HG03342 (cell line): Measurements from ENCODE around the gene PDE8B.
"Not testable (repeated sequence)": the region's sequence is repeated elsewhere in the genome, so short reads cannot be mapped to it uniquely, and the experiment has no call there.

Source experiments
- ATAC-seq: cut with Tn5 transposase; IDR thresholded peaks from one replicate; pipeline ENCODE4 v1.9.1; 2021; ENCODE audit warnings: mild to moderate bottlenecking, moderate library complexity; ENCODE audit not compliant: unreplicated experiment

Gene PDE8B

GRCh38 chr5:77355080-77355479 lies 144.6 kb downstream of the PDE8B start:
- no peak for ATAC-seq

DNA sequence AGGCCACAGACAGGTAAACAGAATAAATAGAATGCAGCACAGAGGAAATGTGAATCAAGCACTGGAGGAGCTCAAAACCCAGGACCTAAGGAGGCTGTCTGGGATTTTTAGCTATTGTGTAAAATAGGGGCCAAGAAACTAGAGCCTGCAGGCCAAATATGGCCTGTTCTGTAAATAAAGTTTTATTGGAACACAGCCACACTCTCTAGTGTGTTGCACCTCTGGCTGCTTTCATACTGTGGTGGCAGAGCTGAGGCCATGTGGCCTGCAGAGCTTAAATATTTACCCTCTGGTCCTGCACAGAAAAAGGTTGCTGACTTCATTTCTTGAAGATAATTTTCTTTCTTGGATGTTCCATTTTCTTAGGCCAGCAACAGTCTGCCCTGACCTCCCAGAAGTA lies 145.3 kb downstream of the PDE8B start:
- no peak for ATAC-seq

- peak; percentile 89 for ATAC-seq
These were observed 146.3 kb downstream of the PDE8B start for GRCh38 chr5:77356740-77357139.

GRCh38 chr5:77358255-77359205 lies 148.1 kb downstream of the PDE8B start:
- ATAC-seq: no peak

DNA sequence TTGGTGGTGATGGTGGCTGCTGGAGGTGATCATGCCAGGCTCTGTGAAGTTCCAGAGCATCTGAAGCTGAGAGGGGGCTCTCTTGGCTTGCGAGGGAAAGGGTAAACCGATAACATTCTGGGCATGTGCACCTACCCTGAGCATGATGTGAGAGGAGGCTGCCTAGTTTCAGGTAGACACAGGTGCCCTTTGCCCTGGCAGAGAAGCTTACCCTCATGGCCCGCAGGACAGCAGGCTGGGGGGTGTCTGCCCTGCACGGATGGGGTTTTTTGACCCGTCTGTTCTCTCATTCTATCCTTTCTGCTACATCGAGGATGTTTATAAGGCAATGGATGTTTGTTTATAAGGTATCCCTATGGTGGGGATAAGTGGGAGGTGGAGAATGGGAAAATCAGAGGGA lies 148.8 kb downstream of the PDE8B start:
- ATAC-seq: no peak

- ATAC-seq: no peak
These were observed 149.9 kb downstream of the PDE8B start for GRCh38 chr5:77360381-77360780.

GRCh38 chr5:77360973-77361372 lies 150.5 kb downstream of the PDE8B start:
- no peak for ATAC-seq

DNA sequence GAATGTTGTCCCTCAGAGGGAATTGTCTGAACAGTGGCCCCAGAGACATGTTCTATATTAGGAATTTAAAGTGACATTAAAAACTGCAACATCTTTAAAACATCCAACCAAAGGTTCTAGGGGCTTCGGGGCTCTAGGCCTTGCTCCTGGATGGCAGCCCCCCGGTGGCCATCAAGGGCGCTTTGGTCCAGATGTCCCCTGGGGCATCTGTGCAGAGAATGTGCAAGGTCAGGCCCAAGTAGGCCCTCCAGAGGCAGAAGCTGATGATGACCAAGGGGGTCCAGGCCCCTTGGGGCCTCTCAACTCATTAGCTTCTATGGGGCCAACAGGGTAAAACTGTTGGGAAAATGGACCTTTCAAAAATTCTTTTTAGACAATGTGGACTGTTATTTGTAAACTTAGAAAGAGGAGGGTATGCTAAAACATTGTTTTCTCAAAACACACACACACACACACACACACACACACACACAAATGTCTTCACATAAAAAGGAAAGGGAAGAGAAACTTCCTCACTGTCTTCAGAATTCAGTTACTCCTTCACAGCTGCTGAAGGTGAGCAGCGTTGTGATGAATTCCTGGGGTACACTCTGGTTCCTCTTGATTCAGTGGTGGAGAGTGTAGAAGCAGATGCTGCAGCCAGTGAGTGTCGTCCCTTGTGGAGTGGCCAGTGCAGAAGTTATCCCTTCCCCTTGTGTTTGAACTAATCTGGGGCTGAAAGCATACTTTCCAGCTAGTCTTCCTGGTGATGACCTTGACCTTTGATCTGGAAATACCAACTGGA lies 156.4 kb downstream of the PDE8B start:
- no peak for ATAC-seq

DNA sequence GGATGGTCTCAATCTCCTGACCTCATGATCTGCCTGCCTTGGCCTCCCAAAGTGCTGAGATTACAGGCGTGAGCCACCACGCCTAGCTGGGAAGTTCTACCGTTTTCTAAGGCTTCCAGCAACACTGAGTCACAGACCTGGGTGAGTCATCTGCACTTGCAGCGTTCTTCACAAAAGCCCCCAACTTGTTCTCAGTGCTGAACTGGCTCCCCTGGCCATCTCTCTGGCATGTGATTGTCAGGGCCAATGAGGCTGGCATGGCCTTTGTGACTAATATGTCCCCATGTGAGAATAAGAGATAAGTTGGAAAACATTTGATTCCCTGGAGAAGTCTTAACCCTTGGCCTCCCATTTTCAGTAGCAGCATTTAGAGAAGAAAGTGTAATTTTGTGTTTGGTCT lies 157.3 kb downstream of the PDE8B start:
- ATAC-seq: no peak

DNA sequence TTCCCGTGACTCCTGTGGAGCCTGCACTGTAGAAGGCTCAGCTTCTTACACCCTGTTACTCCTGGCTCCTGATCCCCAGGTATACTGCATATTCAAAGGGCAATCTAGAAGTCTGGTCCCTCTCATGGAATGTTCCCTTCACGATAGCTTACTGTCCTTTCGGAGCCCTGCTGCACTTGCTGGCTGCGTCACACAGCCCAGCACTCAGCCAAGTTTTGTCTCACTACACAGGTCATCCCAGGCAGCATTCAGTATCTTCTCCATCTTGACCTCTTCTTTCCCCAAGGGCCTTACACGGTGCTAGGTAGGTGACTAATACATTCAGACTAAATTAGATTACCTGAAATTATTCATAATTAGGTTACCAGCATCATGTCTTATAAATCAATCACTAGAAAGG lies 157.9 kb downstream of the PDE8B start:
- no peak for ATAC-seq

- no peak for ATAC-seq
These were observed 159.1 kb downstream of the PDE8B start for GRCh38 chr5:77369566-77369965.

GRCh38 chr5:77374686-77375085 lies 164.2 kb downstream of the PDE8B start:
- ATAC-seq: no peak

DNA sequence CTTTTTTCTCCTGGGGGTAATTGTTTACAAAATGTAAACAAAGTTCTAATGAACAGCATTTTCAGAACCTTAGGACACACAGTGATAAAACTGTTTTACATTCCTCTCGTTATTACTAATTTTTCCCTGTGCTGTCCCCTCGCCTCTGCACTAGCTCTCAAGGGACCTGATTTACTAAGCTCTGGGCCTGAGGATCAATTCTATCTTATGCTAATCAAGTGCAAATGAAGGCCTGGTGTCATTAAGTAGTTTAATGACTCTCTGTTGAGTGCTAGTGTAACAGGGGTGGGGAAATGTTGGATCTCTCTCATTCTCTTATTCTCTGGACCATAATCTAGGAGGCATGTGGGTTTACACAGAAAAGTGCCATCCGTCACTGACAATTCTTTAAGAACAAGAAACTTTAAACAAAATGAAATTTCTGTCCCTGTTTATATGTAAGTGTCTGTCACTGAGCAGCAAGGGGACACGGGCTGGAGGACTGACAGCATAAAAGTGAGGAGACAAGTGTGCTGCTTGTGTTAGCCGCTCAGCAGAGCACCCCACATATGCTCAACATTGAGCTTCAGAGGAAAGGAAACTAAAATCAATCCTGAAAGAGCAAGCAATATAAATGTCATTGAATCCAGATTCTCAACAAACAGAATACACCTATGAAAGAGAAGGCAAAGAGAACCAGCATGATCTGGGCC lies 166.3 kb downstream of the PDE8B start:
- ATAC-seq: no peak

- ATAC-seq: peak; percentile 89
These were observed 169.1 kb downstream of the PDE8B start for GRCh38 chr5:77379558-77380061.

- ATAC-seq: no peak
These were observed 170.2 kb downstream of the PDE8B start for GRCh38 chr5:77380636-77381035.

DNA sequence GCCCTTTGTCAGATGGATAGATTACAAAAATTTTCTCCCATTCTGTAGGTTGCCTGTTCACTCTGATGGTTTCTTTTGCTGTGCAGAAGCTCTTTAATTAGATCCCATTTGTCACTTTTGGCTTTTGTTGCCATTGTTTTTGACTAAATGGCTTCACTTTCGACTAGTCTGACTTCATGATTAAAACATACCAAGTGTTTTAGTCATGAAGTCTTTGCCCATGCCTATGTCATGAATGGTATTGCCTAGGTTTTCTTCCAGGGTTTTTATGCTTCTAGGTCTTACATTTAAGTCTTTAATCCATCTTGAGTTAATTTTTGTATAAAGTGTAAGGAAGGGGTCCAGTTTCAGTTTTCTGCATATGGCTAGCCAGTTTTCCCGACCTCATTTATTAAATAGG lies 172.9 kb downstream of the PDE8B start:
- ATAC-seq: not testable (repeated sequence)

GRCh38 chr5:77386340-77386739 lies 175.9 kb downstream of the PDE8B start:
- ATAC-seq: not testable (repeated sequence)

DNA sequence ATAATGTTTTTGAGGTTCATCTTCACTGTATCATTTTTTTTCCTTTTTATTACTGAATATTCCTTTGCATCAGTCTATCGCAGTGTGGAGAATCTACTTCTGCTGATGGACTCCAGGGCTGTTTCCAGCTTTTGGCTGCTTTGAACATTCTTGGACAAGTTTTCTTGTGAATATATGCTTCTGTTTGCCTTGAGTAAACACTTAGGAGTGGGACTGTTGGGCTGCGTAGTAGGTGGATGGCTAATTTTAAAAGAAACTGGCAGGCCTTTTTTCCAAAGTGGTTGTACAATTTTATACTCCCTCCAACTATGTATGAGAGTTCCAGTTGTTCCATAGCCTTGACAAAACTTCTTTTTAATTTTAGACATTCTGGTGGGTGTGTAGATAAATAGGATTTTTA lies 179.3 kb downstream of the PDE8B start:
- no peak for ATAC-seq

- no peak for ATAC-seq
These were observed 179.7 kb downstream of the PDE8B start for GRCh38 chr5:77390221-77390620.

DNA sequence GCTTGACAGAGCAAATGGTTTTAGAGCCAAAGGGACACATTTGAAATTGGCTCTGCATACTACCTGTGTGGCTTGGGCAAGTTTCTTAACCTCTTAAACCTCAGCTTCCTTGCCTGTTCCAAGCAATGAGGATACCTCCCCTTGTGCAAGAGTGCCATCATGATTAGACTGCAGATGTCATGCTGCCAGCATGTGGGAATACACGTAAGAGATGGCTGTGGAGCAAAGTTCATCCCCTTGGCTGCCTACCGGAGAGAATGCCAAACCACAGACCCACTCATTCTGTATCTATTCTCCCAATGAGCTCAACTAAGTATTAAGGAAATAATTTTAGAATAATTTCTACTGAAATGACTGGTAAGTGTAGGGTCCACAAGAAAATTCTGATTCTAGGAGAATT lies 180.3 kb downstream of the PDE8B start:
- ATAC-seq: no peak

DNA sequence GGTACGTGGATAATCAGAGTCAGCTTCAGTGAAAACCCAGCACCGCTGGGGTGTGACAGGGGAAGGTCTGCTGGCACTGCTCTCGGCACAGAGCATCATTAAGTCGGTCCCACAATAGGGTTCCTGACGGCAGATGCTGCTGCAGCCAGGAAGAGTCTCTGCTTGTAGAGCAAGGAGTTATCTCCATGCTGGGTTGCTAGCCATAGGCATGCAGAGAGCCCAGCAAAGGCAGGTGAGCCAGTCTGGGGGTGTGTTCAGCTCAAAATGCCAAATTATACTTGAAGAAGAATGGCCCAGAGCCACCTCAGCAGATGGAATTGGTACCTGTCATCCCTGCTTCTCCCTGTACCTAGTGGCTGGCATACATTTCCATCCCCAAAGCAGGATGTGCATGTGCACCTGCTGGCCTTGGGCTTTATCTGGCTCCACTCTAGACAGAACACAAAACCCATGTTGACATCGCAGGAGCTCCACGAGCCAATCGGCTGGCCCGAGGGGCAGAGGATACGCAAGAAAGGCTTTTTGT lies 180.8 kb downstream of the PDE8B start:
- no peak for ATAC-seq
